KMS-11 (cell line): ENCODE data around the gene CAND2.

ENCODE experiments used
- H2AFZ ChIP-seq: fragments of 200-600 bp; sonication (generic); 2 replicates; pipeline ENCODE4 v1.6.1; 2016; ENCODE audit warnings: antibody characterized with exemption, mixed run types, low read depth
- H3K27ac ChIP-seq: fragments of 200-600 bp; sonication (generic); 2 replicates; pipeline ENCODE4 v1.6.1; 2016; ENCODE audit warnings: mild to moderate bottlenecking, mixed run types
- H3K27me3 ChIP-seq: fragments of 200-600 bp; sonication (generic); 2 replicates; pipeline ENCODE4 v1.6.1; 2017; ENCODE audit warnings: mild to moderate bottlenecking, low read depth, mixed run types, moderate library complexity; ENCODE audit not compliant: insufficient read depth
- H3K36me3 ChIP-seq: fragments of 200-600 bp; sonication (generic); 2 replicates; pipeline ENCODE4 v1.6.1; 2017; ENCODE audit warnings: mild to moderate bottlenecking, mixed run types; ENCODE audit not compliant: insufficient read depth
- H3K4me1 ChIP-seq: fragments of 200-600 bp; sonication (generic); 2 replicates; pipeline ENCODE4 v1.6.1; 2016; ENCODE audit warnings: mild to moderate bottlenecking, low read depth, mixed run types; ENCODE audit not compliant: poor library complexity, severe bottlenecking
- H3K4me2 ChIP-seq: fragments of 200-600 bp; sonication (generic); 2 replicates; pipeline ENCODE4 v1.7.0; 2016; ENCODE audit warnings: mild to moderate bottlenecking, mixed run types
- H3K4me3 ChIP-seq: fragments of 200-600 bp; sonication (generic); IDR thresholded peaks from 2 replicates; pipeline ENCODE4 v1.6.1; 2017; ENCODE audit warnings: low read depth, low read length, mixed read lengths; ENCODE audit not compliant: insufficient read depth
- H3K79me2 ChIP-seq: fragments of 200-600 bp; sonication (generic); 2 replicates; pipeline ENCODE4 v1.6.1; 2016; ENCODE audit warnings: low read depth, mixed run types; ENCODE audit not compliant: insufficient read depth
- H3K9ac ChIP-seq: fragments of 200-600 bp; sonication (generic); 2 replicates; pipeline ENCODE4 v1.6.1; 2016; ENCODE audit warnings: mild to moderate bottlenecking, mixed run types
- H4K20me1 ChIP-seq: fragments of 200-600 bp; sonication (generic); 2 replicates; pipeline ENCODE4 v1.6.1; 2016; ENCODE audit warnings: mild to moderate bottlenecking, mixed run types; ENCODE audit not compliant: insufficient read depth
- CTCF ChIP-seq: fragments of 200-600 bp; sonication (generic); conservative IDR thresholded peaks from 2 replicates; pipeline ENCODE4 v1.6.1; 2017; ENCODE audit warnings: low read depth, mild to moderate bottlenecking, antibody characterized with exemption, low read length, moderate library complexity, mixed read lengths

The CAND2 gene

GRCh38 chr3:12816521-12817342, 20.3 kb downstream of the CAND2 start:
- Histone ChIP-seq H3K36me3 (no peaks in the 10 kb centered on the region), H3K4me3 (no peak overlapping the region), H3K4me2 (no peak overlapping the region), H3K4me1 (no peaks in the 10 kb centered on the region), H3K27ac (no peak overlapping the region), H3K9ac (no peak overlapping the region), H3K27me3 (no peaks in the 10 kb centered on the region), H4K20me1 (no peaks in the 10 kb centered on the region), H3K79me2 (no peaks in the 10 kb centered on the region), H2AFZ (no peak overlapping the region)
- TF ChIP-seq CTCF, result no peak

GRCh38 chr3:12817343-12817710, 20.8 kb downstream of the CAND2 start:
- TF ChIP-seq CTCF, result no peak
- Histone ChIP-seq H3K4me3 (no peak overlapping the region), H3K36me3 (no peaks in the 10 kb centered on the region), H4K20me1 (no peaks in the 10 kb centered on the region), H3K79me2 (no peaks in the 10 kb centered on the region), H3K9ac (no peak overlapping the region), H3K4me1 (no peaks in the 10 kb centered on the region), H2AFZ (no peak overlapping the region), H3K4me2 (no peak overlapping the region), H3K27ac (no peak overlapping the region), H3K27me3 (no peaks in the 10 kb centered on the region)

GRCh38 chr3:12818273-12818672, 21.8 kb downstream of the CAND2 start:
- TF ChIP-seq CTCF, result no peak
- Histone ChIP-seq H2AFZ (no peak overlapping the region), H3K4me2 (no peak overlapping the region), H3K27ac (no peak overlapping the region), H3K27me3 (no peaks in the 10 kb centered on the region), H3K4me3 (no peak overlapping the region), H3K36me3 (no peaks in the 10 kb centered on the region), H4K20me1 (no peaks in the 10 kb centered on the region), H3K9ac (no peak overlapping the region), H3K4me1 (peaks cover 3% of the 10 kb centered on the region), H3K79me2 (no peaks in the 10 kb centered on the region)

- no peak for TF ChIP-seq CTCF
- Histone ChIP-seq H2AFZ (no peak overlapping the region), H3K36me3 (no peaks in the 10 kb centered on the region), H4K20me1 (no peaks in the 10 kb centered on the region), H3K27ac (no peak overlapping the region), H3K4me2 (no peak overlapping the region), H3K27me3 (no peaks in the 10 kb centered on the region), H3K79me2 (no peaks in the 10 kb centered on the region), H3K4me1 (peaks cover 3% of the 10 kb centered on the region), H3K4me3 (no peak overlapping the region), H3K9ac (no peak overlapping the region)
Observed at GRCh38 chr3:12818773-12819172, 22.3 kb downstream of the CAND2 start.
